Kidney epithelial cell (primary cell): ENCODE results near the gene LHX4. TPM values are rescaled to one million over a fixed set of nuclear protein-coding genes. Genes with fewer than 3 reads are reported as not detected.

ENCODE experiments used
- DNase-seq: peaks from one replicate; pipeline ENCODE4 v3.0.0-alpha.2; 2010; ENCODE audit warnings: low read depth
- H3K27me3 ChIP-seq: 2 replicates; pipeline ENCODE4 v1.6.0; 2011; ENCODE audit warnings: low read length; ENCODE audit not compliant: control insufficient read depth, insufficient read depth
- H3K36me3 ChIP-seq: 2 replicates; pipeline ENCODE4 v1.5.1; 2011; ENCODE audit warnings: low read length; ENCODE audit not compliant: control insufficient read depth, insufficient read depth
- H3K4me3 ChIP-seq: 2 replicates; pipeline ENCODE4 v1.5.1; 2011; ENCODE audit warnings: low read depth, mild to moderate bottlenecking, control low read depth, low read length
- CTCF ChIP-seq: IDR thresholded peaks from 2 replicates; pipeline ENCODE4 v1.5.1; 2011; ENCODE audit warnings: mild to moderate bottlenecking, moderate library complexity, low read length, control low read depth, inconsistent platforms; ENCODE audit not compliant: insufficient read depth, poor library complexity, severe bottlenecking
- total RNA-seq: library from RNA; depleted of rRNA; stranded (reverse); fragments of >200 nt; gene quantifications from 2 replicates; pipeline ENCODE4 v1.2.3, GENCODE V29; 2015

LHX4 gene
- total RNA-seq, 1 donor from 2014 or later = not detected

DNA sequence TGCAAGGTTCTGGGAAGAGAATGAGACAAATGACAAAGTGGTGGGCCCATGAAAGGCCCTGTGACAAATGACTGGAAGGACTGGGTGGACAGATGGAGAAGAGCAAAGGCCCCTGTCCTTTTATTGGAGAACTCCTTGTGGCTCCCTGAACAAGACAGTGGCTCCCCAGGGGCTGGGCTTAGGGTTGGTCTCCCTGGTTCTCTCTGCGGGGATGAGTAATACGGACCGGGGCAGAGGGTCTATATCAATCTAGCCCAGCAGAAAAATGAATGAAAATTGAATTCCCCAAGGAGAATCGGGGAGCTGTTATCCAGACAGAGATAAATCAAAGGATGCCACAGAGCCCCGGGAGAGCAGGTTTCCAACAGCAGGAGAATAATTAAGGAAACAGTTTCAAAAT lies 5.2 kb upstream of the LHX4 start:
- Histone ChIP-seq H3K4me3 (no peak overlapping the region), H3K27me3 (peaks cover 48% of the 10 kb centered on the region)

DNA sequence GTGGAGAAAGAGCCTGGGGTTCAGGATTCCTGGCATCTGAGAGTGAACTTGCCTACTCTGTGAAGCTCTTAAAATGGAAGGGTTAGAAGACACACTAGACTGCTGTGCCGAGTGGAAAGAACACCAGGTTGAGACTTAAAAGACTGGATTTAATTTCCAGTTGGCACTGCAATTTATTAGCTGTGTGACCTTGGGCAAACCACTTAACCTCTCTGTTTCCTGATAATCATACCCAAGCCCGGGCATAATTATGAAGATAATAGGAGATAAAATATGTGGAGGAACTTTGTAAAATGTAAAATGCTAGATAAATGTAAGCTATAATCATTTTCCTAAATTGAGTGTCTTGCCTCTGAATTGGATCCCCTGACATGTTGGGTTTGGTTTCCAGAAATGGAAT lies 4.7 kb upstream of the LHX4 start:
- Histone ChIP-seq H3K4me3 (no peak overlapping the region), H3K27me3 (peaks cover 51% of the 10 kb centered on the region), H3K36me3 (no peaks in the 10 kb centered on the region)
- DNase-seq = no peak
- no peak for TF ChIP-seq CTCF

More for the DNA sequence above, 5.2 kb upstream of the LHX4 start:
- H3K36me3 ChIP-seq = no peaks in the 10 kb centered on the region
- no peak for TF ChIP-seq CTCF
- DNase-seq = no peak

- no peak overlapping the region for H3K4me3 ChIP-seq
Measured at GRCh38 chr1:180227861-180228647, 2.0 kb upstream of the LHX4 start.

DNA sequence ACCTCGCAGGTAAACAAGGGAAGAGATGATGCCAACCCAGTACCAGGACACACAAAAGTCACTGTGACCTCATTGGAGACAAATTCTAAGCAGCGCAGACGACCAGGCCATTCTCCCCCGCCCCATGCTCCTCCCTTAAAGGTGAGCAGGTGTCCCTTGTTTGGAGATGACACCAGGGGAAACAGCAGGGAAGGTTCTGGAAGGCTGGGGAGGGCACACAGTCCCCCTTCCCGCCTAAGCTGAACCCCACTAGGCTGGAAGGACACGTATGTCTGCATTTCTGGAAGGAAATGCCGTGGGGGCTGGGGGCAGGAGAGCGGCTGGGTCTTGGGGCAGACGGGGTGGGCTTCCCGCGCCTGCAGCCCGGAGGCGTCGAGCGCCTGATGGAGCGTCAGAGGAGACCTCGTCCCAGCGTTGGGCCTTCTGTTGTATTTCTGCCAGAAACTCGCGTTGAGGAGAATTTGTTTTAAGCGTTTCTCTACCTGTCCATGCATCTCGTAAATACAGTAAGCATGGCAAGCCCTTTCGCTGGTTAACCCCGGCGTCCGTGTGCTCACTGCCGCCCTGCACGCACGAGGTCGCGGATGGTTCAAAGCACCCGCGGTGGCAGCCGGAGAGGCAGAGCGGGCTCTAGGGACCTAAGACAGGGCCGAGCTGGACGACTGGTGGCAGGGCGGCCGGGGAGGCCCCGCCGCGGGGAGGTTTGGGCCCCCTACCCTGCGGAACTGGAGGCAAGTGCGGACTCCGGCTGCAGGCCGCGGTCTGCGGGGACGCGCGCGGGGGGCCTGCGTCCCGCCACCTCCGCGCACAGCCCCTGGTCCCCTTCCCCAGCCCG lies 1.2 kb upstream of the LHX4 start:
- peaks cover 78% of the 10 kb centered on the region for H3K27me3 ChIP-seq
- DNase-seq = no peak
- H3K4me3 ChIP-seq = peak overlapping the region; percentile 35
- TF ChIP-seq CTCF = no peak
- no peaks in the 10 kb centered on the region for H3K36me3 ChIP-seq

More at GRCh38 chr1:180227861-180228647, 2.0 kb upstream of the LHX4 start:
- H3K36me3 ChIP-seq = no peaks in the 10 kb centered on the region
- no peak for TF ChIP-seq CTCF
- H3K27me3 ChIP-seq = peaks cover 70% of the 10 kb centered on the region
- no peak for DNase-seq

DNA sequence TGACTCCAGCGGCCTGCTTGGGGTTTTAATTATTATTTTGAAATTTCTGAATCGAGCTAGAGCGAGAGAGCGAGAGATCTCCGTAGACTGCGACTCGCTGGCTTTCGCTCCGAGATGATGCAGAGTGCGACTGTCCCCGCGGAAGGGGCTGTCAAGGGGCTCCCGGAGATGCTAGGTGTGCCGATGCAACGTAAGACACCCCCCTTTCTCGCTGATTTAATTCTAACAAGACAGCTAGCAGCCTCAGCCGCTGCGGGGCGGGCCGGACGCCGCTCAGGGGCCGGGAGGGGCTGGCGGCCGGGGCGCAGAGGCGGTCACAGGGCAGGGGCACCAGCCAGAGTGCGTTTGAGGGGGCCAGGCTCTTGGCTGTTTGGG lies 339 bp downstream of the LHX4 start:
- TF ChIP-seq CTCF = no peak
- Histone ChIP-seq H3K36me3 (no peaks in the 10 kb centered on the region), H3K27me3 (peaks cover 79% of the 10 kb centered on the region)

More for the DNA sequence above, 339 bp downstream of the LHX4 start:
- H3K4me3 ChIP-seq = peak overlapping the region; percentile 35
- DNase-seq = no peak
